Dendritic cell treated with granulocyte-macrophage colony-stimulating factor and Interleukin-4, amounts not matched to agents 40 ng/mL and 50 ng/mL, for 4 days (primary cell): Measurements from ENCODE around the gene HOXA13.

Experiments
- H3K27ac Mint-ChIP-seq: one replicate; pipeline ENCODE4 v1.8.0; 2022; ENCODE audit warnings: mild to moderate bottlenecking, mixed read lengths
- H3K27me3 Mint-ChIP-seq: one replicate; pipeline ENCODE4 v1.8.0; 2022; ENCODE audit warnings: mild to moderate bottlenecking, mixed read lengths
- H3K36me3 Mint-ChIP-seq: one replicate; pipeline ENCODE4 v1.8.0; 2022; ENCODE audit warnings: low read depth, mixed read lengths
- H3K4me1 Mint-ChIP-seq: one replicate; pipeline ENCODE4 v1.8.0; 2022; ENCODE audit warnings: low read depth, mixed read lengths
- H3K4me3 Mint-ChIP-seq: one replicate; pipeline ENCODE4 v1.8.0; 2022; ENCODE audit warnings: mild to moderate bottlenecking, moderate library complexity, mixed read lengths
- H3K9me3 Mint-ChIP-seq: one replicate; pipeline ENCODE4 v1.8.0; 2022; ENCODE audit warnings: mixed read lengths
- intact Hi-C: fragments of 100-400 bp; cut with micrococcal nuclease; formaldehyde crosslinking; loops from one replicate; pipeline ENCODE4 v1.15.0; 2022

HOXA13 gene

DNA sequence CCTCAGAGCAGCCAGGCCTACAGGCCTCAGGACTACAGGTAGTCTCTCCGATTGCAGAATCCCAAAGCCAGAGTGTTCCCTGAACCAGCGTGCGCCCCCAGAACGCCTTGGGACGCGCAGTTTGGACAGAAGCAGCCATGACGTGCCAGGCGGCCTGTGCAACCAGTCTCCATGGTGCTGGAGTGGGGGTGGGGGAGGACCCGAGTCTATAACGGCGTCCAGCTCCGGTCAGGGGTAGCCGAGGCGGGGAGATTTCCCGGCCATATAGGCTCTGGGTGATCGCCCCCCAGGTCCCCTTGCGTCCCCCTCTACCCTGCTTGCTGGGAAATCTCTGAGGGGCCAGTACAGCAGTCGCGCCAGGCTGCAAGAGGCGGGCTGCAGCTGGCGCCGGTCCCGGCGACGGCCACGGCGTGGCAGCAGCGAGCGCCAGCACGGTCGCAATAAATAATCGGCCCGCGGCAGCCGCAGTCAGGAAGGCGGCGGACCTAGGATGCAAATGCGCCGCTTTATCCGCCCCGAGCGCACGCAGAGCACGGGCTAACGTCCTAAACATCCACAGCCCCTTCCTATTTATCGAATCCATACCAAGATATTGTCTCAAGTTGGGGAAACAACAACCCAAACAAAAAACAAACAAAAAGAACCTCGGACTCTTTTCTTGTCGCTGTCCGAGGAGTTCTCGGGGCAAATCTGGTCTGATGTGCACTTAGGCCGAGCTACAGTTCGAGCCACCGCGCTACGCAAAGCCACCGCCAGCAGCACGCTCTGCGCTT is 49.1 kb downstream of the HOXA13 start:
- Mint-ChIP-seq H3K27ac (peak overlapping the region; percentile 7), H3K4me1 (peaks cover 58% of the 10 kb centered on the region)

GRCh38 chr7:27149842-27150567 is 49.9 kb downstream of the HOXA13 start:
- Mint-ChIP-seq H3K27ac (no peak overlapping the region), H3K27me3 (peaks cover 98% of the 10 kb centered on the region), H3K4me1 (peaks cover 57% of the 10 kb centered on the region), H3K4me3 (peak overlapping the region; percentile 70), H3K36me3 (no peaks in the 10 kb centered on the region), H3K9me3 (no peaks in the 10 kb centered on the region)
- intact Hi-C loops, result loop anchor here (5.0 to 10.0 kb wide), 2 partner anchors 55 to 288 kb away; partner anchors contain the start of genes HOXA1 and SKAP2

More for the DNA sequence above, 49.1 kb downstream of the HOXA13 start:
- peaks cover 98% of the 10 kb centered on the region for H3K27me3 Mint-ChIP-seq
- intact Hi-C loops, result loop anchor here (10.0 kb wide), 1 partner anchor 56 kb away; the partner anchor contains the start of gene HOXA1
- H3K4me3 Mint-ChIP-seq, result peak overlapping the region; percentile 70
- H3K9me3 Mint-ChIP-seq, result no peaks in the 10 kb centered on the region
- no peaks in the 10 kb centered on the region for H3K36me3 Mint-ChIP-seq

GRCh38 chr7:27148756-27149641 is 50.9 kb downstream of the HOXA13 start:
- no peak overlapping the region for H3K4me3 Mint-ChIP-seq
- intact Hi-C loops, result loop anchor here (5.0 kb wide), 1 partner anchor 287 kb away; the partner anchor contains the start of gene SKAP2

DNA sequence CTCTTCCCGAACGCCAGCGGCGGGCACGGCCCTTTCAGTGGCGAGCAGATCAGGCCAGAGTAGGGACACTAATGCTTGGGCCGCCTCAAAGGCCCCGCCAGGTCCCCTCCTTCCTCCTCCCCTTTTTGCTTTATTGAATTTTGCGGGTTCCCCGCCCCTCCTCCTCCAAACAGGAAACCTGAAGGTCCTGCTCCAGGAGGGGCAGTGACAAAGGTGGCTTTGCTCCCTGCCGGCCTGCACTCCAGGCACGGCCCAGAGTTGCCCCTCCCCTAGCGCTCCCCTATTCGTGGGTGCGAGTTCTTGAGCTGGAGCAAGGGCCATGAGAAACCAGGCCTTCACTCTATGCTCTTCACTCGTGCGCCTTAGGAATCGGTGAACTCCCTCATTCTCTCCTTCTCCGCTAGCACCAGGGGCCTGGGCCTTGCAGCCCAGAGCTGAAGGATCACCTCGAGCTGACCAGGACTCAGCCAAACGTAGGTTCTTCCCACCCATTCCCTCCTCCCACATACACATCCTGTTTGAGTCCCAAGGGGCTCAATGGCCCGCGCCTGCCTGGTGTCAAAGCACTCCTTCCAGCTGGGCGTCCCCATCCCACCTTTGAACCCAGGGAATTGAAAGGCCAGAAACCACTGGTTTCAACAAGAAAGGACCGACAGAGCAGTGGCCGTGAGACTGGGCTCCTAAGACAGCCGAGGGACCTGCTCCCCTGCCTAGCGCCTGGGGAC is 51.7 kb downstream of the HOXA13 start:
- intact Hi-C loops, result loop anchor here (5.0 kb wide), 1 partner anchor 286 kb away; the partner anchor contains the start of gene SKAP2
- no peak overlapping the region for H3K27ac Mint-ChIP-seq
- H3K27me3 Mint-ChIP-seq, result peaks cover 89% of the 10 kb centered on the region
- H3K4me3 Mint-ChIP-seq, result peak overlapping the region; percentile 70
- H3K9me3 Mint-ChIP-seq, result no peaks in the 10 kb centered on the region
- H3K36me3 Mint-ChIP-seq, result no peaks in the 10 kb centered on the region
- peaks cover 50% of the 10 kb centered on the region for H3K4me1 Mint-ChIP-seq

More at GRCh38 chr7:27148756-27149641, 50.9 kb downstream of the HOXA13 start:
- Mint-ChIP-seq H3K36me3 (no peaks in the 10 kb centered on the region), H3K4me1 (peaks cover 50% of the 10 kb centered on the region), H3K27ac (no peak overlapping the region), H3K9me3 (no peaks in the 10 kb centered on the region), H3K27me3 (peaks cover 96% of the 10 kb centered on the region)

DNA sequence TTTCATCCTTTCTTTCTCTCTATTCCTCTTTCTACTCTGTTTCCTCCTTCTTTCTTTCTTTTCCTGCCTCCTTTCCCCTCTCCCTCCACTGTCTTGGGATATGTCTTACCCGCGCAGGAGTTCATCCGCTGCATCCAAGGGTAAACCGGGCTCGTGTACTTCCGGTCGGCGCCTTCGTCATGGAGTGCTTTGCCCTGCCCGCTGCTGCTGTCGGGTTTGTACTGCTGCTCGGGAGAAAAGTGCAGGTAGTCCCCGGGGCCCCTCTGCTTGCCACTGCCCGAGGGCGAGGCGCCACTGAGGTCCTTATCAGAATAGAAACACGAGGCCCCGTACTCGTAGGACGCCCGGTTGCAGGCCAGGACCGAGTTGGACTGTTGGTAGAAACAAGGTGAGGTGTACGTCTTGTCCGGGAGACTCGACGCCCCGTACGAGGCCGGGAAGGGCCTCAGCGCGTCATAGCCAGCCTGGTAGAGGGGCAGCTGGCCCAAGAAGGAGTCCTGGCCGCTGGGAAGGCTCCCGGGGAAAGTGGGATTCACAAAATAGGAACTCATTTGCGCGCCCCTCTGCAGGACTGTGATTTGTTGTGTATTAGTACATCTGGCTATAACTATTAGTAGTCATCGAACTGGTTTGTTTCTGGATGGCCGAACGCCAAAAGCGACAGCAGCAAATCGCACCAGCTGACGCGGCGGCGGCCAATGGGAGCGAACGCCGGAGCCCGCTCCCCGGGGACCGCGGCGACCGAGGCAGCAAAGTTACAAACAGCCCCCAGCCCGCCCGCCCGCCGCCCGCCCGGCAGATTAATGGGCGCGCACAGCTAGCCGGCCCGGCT is 52.5 kb downstream of the HOXA13 start, which contains the start of gene HOXA6:
HOXA6 (minus strand) TSS at position 576 of the 832 bp plus-strand sequence; CDS start at position 551, 25 bp downstream.
- H3K4me3 Mint-ChIP-seq, result peak within 1 kb of the TSS; percentile 70
- H3K27ac Mint-ChIP-seq, result no peak within 1 kb of the TSS
- H3K36me3 Mint-ChIP-seq, result no peaks in the 10 kb centered on the region
- no peaks in the 10 kb centered on the region for H3K9me3 Mint-ChIP-seq
- H3K4me1 Mint-ChIP-seq, result peaks cover 47% of the 10 kb centered on the region
- intact Hi-C loops, result loop anchor here (5.0 kb wide), 1 partner anchor 285 kb away; the partner anchor contains the start of gene SKAP2
- H3K27me3 Mint-ChIP-seq, result peaks cover 88% of the 10 kb centered on the region

- Mint-ChIP-seq H3K4me3 (no peak overlapping the region), H3K9me3 (no peaks in the 10 kb centered on the region), H3K36me3 (no peaks in the 10 kb centered on the region), H3K27me3 (peaks cover 86% of the 10 kb centered on the region), H3K4me1 (peaks cover 39% of the 10 kb centered on the region), H3K27ac (no peak overlapping the region)
- intact Hi-C loops, result loop anchor here (5.0 kb wide), 1 partner anchor 284 kb away; the partner anchor contains the start of gene SKAP2
Observed at GRCh38 chr7:27146491-27147198, 53.2 kb downstream of the HOXA13 start.

- Mint-ChIP-seq H3K36me3 (no peaks in the 10 kb centered on the region), H3K27ac (no peak overlapping the region), H3K4me3 (no peak overlapping the region), H3K9me3 (no peaks in the 10 kb centered on the region), H3K27me3 (peaks cover 84% of the 10 kb centered on the region), H3K4me1 (peaks cover 32% of the 10 kb centered on the region)
- intact Hi-C loops, result loop anchor here (5.0 kb wide), 1 partner anchor 284 kb away; the partner anchor contains the start of gene SKAP2
Observed at GRCh38 chr7:27145914-27146412, 53.9 kb downstream of the HOXA13 start.

DNA sequence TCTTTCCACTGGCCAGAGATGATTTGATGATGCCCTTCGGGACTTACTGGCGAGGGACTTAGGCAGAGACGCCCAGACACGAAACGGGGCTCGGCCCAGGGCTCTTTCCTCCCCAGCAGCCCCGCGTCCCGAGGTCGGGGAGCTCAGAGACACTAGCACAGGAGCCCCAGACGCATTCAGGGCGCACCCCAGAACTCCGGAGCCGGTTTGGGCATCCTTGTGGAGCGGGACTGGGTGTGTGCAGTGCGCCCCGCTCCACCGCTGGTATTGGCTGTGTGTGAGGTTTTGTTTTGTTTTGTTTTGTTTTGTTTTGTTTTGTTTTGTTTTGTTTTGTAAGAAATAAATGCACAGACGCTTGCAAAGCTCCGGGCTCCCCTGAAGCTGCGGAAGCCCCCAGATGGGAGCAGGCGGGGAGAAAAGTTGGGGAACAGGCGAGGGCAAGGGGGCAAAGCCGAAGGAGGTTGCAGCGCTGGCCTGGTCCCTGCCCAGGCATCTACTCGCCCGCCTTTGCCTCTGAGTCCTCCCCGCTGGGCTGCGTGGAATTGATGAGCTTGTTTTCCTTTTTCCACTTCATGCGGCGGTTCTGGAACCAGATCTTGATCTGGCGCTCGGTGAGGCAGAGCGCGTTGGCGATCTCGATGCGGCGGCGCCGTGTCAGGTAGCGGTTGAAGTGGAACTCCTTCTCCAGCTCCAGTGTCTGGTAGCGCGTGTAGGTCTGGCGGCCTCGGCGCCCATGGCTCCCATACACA is 54.6 kb downstream of the HOXA13 start:
- Mint-ChIP-seq H3K4me1 (peaks cover 26% of the 10 kb centered on the region), H3K27ac (no peak overlapping the region), H3K27me3 (peaks cover 78% of the 10 kb centered on the region), H3K9me3 (no peaks in the 10 kb centered on the region), H3K4me3 (peak overlapping the region; percentile 6), H3K36me3 (no peaks in the 10 kb centered on the region)
- intact Hi-C loops, result loop anchor here (5.0 kb wide), 1 partner anchor 283 kb away; the partner anchor contains the start of gene SKAP2

- peaks cover 73% of the 10 kb centered on the region for H3K27me3 Mint-ChIP-seq
- no peaks in the 10 kb centered on the region for H3K9me3 Mint-ChIP-seq
- intact Hi-C loops, result loop anchor here (5.0 kb wide), 1 partner anchor 282 kb away; the partner anchor contains the start of gene SKAP2
- H3K4me1 Mint-ChIP-seq, result peaks cover 23% of the 10 kb centered on the region
- H3K4me3 Mint-ChIP-seq, result peak overlapping the region; percentile 6
- no peaks in the 10 kb centered on the region for H3K36me3 Mint-ChIP-seq
- no peak overlapping the region for H3K27ac Mint-ChIP-seq
Observed at GRCh38 chr7:27144781-27145164, 55.1 kb downstream of the HOXA13 start.
